Right forelimb (tissue), 1 donor: Measurements from ENCODE around the gene LAMP1.
"Not testable (repeated sequence)": the region's sequence is repeated elsewhere in the genome, so short reads cannot be mapped to it uniquely, and the experiment has no call there.

Source experiments
- DNase-seq: peaks from one replicate; pipeline ENCODE4 v3.0.0-alpha.2; 2018

LAMP1 gene

DNA sequence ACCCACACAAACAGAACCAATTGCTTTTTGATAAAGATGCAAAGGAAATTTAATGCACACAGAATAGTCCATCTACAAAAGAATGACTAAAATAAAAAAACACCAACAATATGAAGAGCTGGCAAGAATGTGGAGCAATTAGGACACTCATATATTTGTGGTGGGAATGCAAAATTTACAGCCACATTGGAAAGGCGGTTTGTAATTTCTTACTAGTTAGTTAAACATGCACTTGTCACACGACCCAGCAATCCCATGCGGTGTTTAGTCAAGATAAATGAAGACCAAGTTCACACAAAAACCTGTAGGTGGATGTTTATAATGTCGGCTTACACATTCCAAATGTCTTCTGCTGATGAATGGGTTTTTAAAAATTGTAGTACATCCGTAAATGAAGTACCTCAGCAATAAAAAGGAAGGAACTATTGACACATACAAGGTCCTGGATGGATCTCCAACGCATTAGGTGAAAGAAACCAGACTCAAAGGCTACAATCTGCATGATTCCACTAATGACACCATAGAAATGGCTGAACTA lies 61.7 kb downstream of the LAMP1 start:
- no peak for DNase-seq

DNA sequence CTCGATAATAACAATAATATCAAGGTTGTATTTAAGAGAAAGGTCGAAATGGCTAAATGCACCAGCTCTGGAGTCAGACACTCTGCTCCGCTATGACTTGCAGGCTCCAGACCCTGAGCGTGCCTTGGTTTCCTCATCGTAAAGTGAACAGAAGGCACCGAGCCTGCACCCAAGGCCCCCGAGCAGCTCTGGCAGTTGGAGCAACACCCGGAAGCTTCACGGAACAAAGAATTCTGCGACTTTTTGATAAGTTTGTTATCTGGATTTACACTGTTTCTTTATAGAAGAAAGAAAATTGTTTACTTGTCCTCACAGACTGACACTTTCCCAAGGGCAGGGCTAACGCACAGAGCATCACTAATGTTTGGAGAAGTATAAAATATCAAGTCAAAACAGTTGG lies 62.5 kb downstream of the LAMP1 start:
- no peak for DNase-seq

- no peak for DNase-seq
These were observed 63.4 kb downstream of the LAMP1 start for GRCh38 chr13:113360446-113360845.

GRCh38 chr13:113361406-113361805 lies 64.4 kb downstream of the LAMP1 start:
- DNase-seq = no peak

GRCh38 chr13:113364311-113364889 lies 67.4 kb downstream of the LAMP1 start:
- DNase-seq = peak; percentile 85

DNA sequence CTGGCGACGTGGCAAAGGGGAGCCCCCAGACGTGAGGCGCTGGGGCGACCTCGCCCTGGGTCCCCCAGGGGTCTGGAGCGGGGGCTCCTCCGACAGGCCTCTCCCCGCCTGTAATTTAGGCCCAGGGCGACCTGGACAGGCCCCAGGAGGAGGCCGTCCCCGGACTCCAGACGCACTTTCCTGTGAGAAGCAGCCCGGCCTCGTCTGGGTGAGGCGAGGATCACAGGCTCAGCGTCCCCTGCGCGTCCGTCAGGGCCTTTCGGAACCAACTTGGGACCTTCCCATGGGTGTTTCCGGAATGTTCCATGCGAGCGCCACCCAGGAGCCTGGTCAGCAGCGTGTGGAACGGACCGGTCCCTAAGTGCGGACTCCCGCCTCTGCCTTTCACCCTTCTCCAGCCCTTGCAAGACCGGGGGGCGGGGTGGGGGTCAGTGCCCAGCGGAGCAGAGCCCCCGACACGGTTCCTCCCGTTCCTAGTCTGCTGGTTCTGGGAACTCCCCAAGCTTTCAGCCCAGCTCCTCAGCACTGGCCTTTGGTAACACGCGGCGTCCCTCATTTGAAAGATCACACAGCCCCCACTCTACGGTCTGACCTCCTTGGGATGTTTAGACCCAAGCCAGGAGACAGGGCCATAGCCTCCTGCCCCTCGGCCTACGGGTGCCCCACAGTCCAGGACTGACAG lies 68.0 kb downstream of the LAMP1 start:
- DNase-seq = no peak

GRCh38 chr13:113365583-113365970 lies 68.5 kb downstream of the LAMP1 start:
- no peak for DNase-seq

DNA sequence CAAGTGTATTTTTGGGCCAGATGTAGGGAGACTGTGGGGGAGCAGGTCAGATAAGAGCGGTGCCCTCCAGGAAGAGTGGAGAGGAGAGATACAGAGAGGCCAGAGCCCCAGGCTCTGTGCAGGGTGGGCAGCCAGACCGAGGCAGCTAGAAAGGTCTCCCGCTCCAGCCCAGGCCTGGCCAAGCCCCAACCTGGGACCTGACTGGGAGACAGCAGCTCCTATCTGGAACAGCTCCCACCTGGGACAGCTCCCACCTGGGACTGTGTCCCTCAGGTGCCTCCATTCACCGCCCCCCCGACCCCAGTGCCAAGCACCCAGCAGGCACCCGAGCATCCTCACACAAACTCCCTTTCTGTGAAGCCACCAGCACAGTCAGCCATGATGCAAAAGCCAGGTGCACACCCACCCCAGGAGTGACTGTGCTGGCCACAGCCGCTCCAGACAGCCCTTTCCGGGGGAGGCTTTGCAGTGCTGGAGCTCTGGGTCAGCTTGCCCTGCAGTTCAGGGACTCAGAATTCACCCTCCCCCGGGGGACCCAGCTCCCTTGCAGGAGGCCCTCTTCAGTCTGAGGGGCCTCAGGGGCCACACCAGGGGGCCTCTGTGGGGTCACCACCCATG lies 69.0 kb downstream of the LAMP1 start:
- no peak for DNase-seq

GRCh38 chr13:113367020-113367560 lies 70.1 kb downstream of the LAMP1 start:
- DNase-seq = no peak

GRCh38 chr13:113367771-113368170 lies 70.7 kb downstream of the LAMP1 start:
- no peak for DNase-seq

DNA sequence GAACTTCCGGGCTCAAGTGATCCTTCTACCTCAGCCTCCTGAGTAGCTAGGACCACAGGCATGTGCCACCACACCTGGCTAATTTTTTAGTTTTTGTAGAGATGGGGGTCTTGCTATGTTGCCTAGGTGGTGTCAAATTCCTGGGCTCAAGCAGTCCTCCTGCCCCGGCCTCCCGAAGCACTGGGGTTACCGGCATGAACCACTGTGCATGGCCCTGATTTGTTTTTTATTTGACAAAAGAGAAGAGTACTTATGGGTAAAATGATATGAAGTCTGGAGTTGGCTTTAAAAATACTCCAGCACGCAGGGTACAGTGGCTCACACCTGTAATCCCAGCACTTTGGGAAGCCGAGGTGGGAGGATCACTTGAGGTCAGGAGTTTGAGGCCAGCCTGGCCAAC lies 71.3 kb downstream of the LAMP1 start:
- DNase-seq = not testable (repeated sequence)

DNA sequence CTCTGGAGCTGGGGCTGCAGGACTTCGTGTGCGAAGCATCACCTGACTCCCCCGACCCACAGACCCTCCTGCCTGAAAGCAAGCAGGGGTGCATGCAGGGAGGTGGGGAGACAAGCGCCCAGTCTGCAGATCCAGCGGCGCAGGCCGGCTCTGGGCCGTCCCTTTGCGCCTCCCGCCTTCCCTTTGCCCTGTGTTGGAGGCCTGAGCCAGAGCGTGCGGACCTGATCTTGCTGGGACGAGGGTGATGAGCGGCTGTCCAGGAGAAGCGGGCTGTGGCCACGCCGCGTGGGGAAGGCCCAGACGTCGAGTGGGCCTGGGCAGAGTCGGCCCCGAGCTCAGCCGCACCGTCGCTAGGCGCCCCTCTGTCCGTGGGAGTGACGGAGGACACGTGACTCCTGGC lies 72.2 kb downstream of the LAMP1 start:
- DNase-seq = no peak

- DNase-seq = no peak
These were observed 72.8 kb downstream of the LAMP1 start for GRCh38 chr13:113369881-113370280.

DNA sequence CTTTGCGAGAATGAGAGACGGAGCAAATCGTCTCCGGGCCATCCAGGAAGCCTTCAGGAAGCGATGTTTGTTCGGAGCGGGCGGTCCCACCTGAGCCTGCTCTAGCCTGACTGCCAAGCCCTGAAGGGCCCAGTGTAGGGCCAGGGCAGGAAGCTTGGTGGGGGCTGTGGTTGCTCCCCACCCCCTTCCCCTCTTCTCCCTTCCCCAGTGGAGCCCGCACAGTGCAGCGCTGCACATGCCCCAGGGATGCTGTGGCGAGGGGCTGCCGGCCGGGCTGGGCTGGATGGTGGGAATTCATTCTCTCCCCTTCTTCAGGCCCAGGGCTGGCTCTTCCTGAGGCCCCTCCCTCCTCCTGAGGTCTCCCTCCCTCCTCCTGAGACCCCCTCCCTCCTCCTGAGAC lies 74.0 kb downstream of the LAMP1 start:
- no peak for DNase-seq

DNA sequence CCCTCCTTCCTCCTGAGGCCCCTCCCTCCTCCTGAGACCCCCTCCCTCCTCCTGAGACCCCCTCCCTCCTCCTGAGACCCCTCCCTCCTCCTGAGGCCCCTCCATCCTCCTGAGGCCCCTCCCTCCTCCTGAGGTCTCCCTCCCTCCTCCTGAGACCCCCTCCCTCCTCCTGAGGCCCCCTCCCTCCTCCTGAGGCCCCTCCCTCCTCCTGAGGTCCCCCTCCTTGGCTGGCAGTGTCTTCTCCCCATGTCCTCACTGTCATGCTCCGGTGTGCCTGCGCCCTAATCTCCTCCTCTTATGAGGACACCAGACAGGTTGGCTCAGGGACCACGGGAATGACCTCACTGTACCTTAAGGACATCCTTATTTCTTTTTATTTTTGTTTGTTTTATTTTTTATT lies 74.7 kb downstream of the LAMP1 start:
- not testable (repeated sequence) for DNase-seq
